ENCODE data around the gene SLC22A5.

- TF ChIP-seq CTCF (IDR thresholded peaks at IDR 0.05) (no peak), POLR2A (IDR thresholded peaks at IDR 0.05) (no peak)
Observed at GRCh38 chr5:132438917-132439316, 69.4 kb downstream of the SLC22A5 start.
